ENCODE results near the gene BIRC2. TPM values are rescaled to one million over a fixed set of nuclear protein-coding genes. Genes with fewer than 3 reads are reported as not detected.
A peak's percentile ranks its signal among the peaks of the same experiment; 100 is the strongest.

Gene BIRC2
- total RNA-seq, 1 experiment from 2014 or later: 28.2 TPM

DNA sequence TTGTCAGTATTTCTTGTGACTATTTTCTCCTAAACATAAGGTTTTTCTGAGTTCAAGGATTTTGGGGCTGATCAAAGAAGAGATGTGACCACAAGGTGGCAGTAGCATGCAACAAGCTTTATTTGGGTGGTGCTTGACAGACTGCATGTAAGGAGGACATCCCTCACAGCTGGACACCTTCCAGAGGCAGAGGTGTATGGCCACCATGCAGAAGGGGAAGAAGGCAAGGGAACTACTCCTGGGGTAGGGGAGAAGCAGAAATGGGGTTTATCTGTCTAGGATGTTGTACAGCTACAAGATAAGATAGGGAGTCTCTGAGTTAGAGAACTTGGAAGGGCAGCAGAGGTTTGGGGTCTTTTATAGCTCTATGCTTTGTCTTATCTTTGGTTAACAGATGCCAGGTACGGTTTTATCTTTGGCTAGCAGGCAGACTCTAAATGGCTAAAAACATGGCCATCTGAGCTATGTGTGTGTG, 5.1 kb upstream of the BIRC2 start:
- Histone ChIP-seq H2BK120ac (ENCODE audit: low read depth, low read length, poor library complexity, severe bottlenecking) (no peak overlapping the region), H2BK20ac (ENCODE audit: low read depth, low read length, poor library complexity, severe bottlenecking) (no peak overlapping the region), H3K27ac (ENCODE audit: insufficient read length, low read depth, low read length) (no peak overlapping the region), H3K9me3 (ENCODE audit: control insufficient read depth, low read depth, low read length) (no peaks in the 10 kb centered on the region), H3K14ac (ENCODE audit: insufficient read depth, low read length) (no peak overlapping the region), H3K4me2 (ENCODE audit: insufficient read depth, insufficient read length, low read length) (no peak overlapping the region), H3T11ph (ENCODE audit: low read length) (no peak overlapping the region), H3K9ac (ENCODE audit: extremely low read depth, insufficient read length, low read length) (no peak overlapping the region), H4K8ac (replicated peaks; ENCODE audit: insufficient read length, low read depth, low read length) (no peak overlapping the region), H4K91ac (ENCODE audit: insufficient read length, low read depth, low read length) (no peak overlapping the region), H2AK5ac (ENCODE audit: insufficient read length, low read length) (no peak overlapping the region), H2AFZ (ENCODE audit: low read length) (no peak overlapping the region), H3K79me2 (ENCODE audit: insufficient read depth, low read length) (no peaks in the 10 kb centered on the region), H3K18ac (ENCODE audit: insufficient read length, low read depth, low read length) (no peak overlapping the region), H3K56ac (ENCODE audit: insufficient read length, low read depth, low read length) (no peak overlapping the region), H4K5ac (ENCODE audit: insufficient read length, low read depth, low read length) (no peak overlapping the region), H3K23ac (ENCODE audit: insufficient read length, low read depth, low read length) (no peak overlapping the region), H3K23me2 (ENCODE audit: insufficient read length, low read depth, low read length, poor library complexity, severe bottlenecking) (peaks cover 5% of the 10 kb centered on the region), H2BK15ac (ENCODE audit: low read depth, low read length) (no peak overlapping the region), H3K4me1 (ENCODE audit: insufficient read depth, low read length) (no peaks in the 10 kb centered on the region), H2BK5ac (ENCODE audit: insufficient read length, low read length) (no peak overlapping the region), H3K27me3 (ENCODE audit: insufficient read depth, low read length) (no peaks in the 10 kb centered on the region), H3K4ac (ENCODE audit: low read depth, low read length) (no peak overlapping the region), H4K20me1 (ENCODE audit: control insufficient read depth, insufficient read depth, insufficient read length) (no peaks in the 10 kb centered on the region), H2BK12ac (ENCODE audit: insufficient read length, low read depth, low read length) (no peak overlapping the region), H3K79me1 (ENCODE audit: insufficient read depth, low read depth, low read length, poor library complexity, severe bottlenecking) (no peaks in the 10 kb centered on the region)
- DNase-seq: peak; percentile 82
- Mint-ChIP-seq H3K27ac (no peak overlapping the region; a peak in 1 of 7 replicates), H3K27me3 (ENCODE audit: low read depth) (no peaks in the 10 kb centered on the region), H3K9me3 (no peaks in the 10 kb centered on the region), H3K4me3 (no peak overlapping the region), H3K4me1 (peaks cover 8 to 11% of the 10 kb centered on the region in 2 experiments), H3K36me3 (ENCODE audit: insufficient read depth in 1 of 3, low read depth in 3 of 3) (no peaks in the 10 kb centered on the region)
- TF ChIP-seq, protein P1, sequence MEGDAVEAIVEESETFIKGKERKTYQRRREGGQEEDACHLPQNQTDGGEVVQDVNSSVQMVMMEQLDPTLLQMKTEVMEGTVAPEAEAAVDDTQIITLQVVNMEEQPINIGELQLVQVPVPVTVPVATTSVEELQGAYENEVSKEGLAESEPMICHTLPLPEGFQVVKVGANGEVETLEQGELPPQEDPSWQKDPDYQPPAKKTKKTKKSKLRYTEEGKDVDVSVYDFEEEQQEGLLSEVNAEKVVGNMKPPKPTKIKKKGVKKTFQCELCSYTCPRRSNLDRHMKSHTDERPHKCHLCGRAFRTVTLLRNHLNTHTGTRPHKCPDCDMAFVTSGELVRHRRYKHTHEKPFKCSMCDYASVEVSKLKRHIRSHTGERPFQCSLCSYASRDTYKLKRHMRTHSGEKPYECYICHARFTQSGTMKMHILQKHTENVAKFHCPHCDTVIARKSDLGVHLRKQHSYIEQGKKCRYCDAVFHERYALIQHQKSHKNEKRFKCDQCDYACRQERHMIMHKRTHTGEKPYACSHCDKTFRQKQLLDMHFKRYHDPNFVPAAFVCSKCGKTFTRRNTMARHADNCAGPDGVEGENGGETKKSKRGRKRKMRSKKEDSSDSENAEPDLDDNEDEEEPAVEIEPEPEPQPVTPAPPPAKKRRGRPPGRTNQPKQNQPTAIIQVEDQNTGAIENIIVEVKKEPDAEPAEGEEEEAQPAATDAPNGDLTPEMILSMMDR (conservative IDR thresholded peaks at IDR 0.05): peak; percentile 91
- no CpG with 5 or more reads among the region's 1 CpG for WGBS (ENCODE audit: extremely low coverage, insufficient read length, low lambda C conversion rate)
